Right lobe of liver (tissue), 6 donors: ENCODE measurements around the gene DAPK1. TPM values are rescaled to one million over a fixed set of nuclear protein-coding genes. Genes with fewer than 3 reads are reported as not detected.
"Not testable (repeated sequence)": the region's sequence is repeated elsewhere in the genome, so short reads cannot be mapped to it uniquely, and the experiment has no call there.

Experiments used
- ATAC-seq, 4 donors: fragments of 200-7000 bp; cut with Tn5 transposase; one replicate each; pipeline ENCODE4 v1.9.1; 2020; ENCODE audit warnings: mild to moderate bottlenecking in 4 of 4, moderate library complexity in 4 of 4
- DNase-seq, 3 donors: peaks; one replicate each; pipeline ENCODE4 v3.0.0-alpha.2; 2020
- H3K27ac ChIP-seq, 3 donors: fragments of 200-600 bp; one replicate each; pipeline ENCODE4 v1.8.0; 2022
- H3K27me3 ChIP-seq, 2 donors: fragments of 200-600 bp; one replicate each; pipeline ENCODE4 v1.8.0; 2022
- H3K36me3 ChIP-seq, 4 donors: fragments of 200-600 bp; sonication (generic) in 1 of 4; one replicate each; pipeline versions ENCODE4 v1.5.1 to v1.8.0; 2017 to 2022; ENCODE audit warnings: control low read depth in 1 of 4
- H3K4me1 ChIP-seq, 4 donors: fragments of 200-600 bp; sonication (generic) in 1 of 4; one replicate each; pipeline versions ENCODE4 v1.5.1 to v1.8.0; 2017 to 2022; ENCODE audit warnings: control low read depth in 1 of 4
- H3K4me3 ChIP-seq, 3 donors: fragments of 200-600 bp; one replicate each; pipeline ENCODE4 v1.8.0; 2022
- H3K9me3 ChIP-seq, 4 donors: fragments of 200-600 bp; sonication (generic) in 1 of 4; one replicate each; pipeline versions ENCODE4 v1.5.1 to v1.8.0; 2017 to 2022; ENCODE audit warnings: control low read depth in 1 of 4
- POLR2A ChIP-seq: fragments of 450-650 bp; IDR thresholded peaks from one replicate; pipeline ENCODE4 v1.6.1; 2017; ENCODE audit warnings: antibody characterized with exemption, mild to moderate bottlenecking
- WGBS: methylation state at CpG from one replicate; pipeline ENCODE4 v1.1.6; 2018; ENCODE audit warnings: low coverage, low lambda C conversion rate; ENCODE audit not compliant: insufficient coverage; ENCODE audit errors: missing lambda C conversion rate; 5-methylcytosine and 5-hydroxymethylcytosine counted together
- intact Hi-C, 2 donors: fragments of 100-400 bp; cut with DNase I; formaldehyde crosslinking; loops; one replicate each; pipeline versions ENCODE4 v1.11.2 to v1.14.1; 2022
- total RNA-seq, 6 experiments: library from RNA; depleted of rRNA in 2 of 6; stranded (reverse); fragments of >200 nt in 2 of 6; fragmentation: NEBNext Ultra II Directional in 3 of 6; extraction: Animal tissue kit (Norgen Biotek cat#: 25700) in 3 of 6; gene quantifications; one replicate each; pipeline versions ENCODE4 v1.1.0 to v1.2.4, GENCODE V29; 2016 to 2023
- TF ChIP-seq, protein P1 (sequence below), 4 donors: fragments of 200-600 bp in 3 of 4; fragments of 450-650 bp in 1 of 4; IDR thresholded peaks; one replicate each; pipeline versions ENCODE4 v1.5.1 to v1.8.0; 2016 to 2022; ENCODE audit warnings: antibody characterized with exemption in 4 of 4, mild to moderate bottlenecking in 2 of 4
- donor health status: DM: no; HTN: yes; CAD: no.
- donor health status: DM: no; HTN: no; CAD: no.
- donor health status: DM: no; HTN: no; CAD: no.
- donor health status: DM: no; HTN: yes; CAD: no.
- donor health status: DM: no; HTN: yes; CAD: no.

DAPK1 gene
- total RNA-seq, 6 experiments from 2014 or later, result 17.4 to 55.0 (median 33.9) TPM

DNA sequence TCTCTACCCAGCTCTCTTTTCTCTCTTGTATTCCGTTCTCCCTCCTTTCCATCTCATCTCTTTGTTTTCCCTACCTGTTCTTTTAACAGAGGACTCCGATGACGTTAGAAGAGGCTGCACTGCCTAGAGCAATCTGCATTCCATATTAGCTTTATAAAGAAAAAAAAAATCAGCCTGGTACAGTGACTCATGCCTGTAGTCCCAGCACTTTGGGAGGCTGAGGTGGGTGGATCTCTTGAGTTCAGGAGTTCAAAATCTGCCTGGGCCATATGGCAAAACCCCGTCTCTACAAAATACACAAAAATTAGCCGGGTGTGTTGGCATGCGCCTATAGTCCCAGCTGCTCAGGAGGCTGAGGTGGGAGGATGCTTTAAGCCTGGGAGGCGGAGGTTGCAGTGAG, 49.0 kb downstream of the DAPK1 start:
- intact Hi-C loops, result no loop called here
- DNase-seq, result no peak

GRCh38 chr9:87547671-87548081, 50.0 kb downstream of the DAPK1 start:
- Histone ChIP-seq H3K9me3 (no peaks in the 10 kb centered on the region), H3K36me3 (no peaks in the 10 kb centered on the region), H3K4me1 (peaks cover 0 to 8% (median 0%) of the 10 kb centered on the region in 4 donors), H3K27me3 (no peaks in the 10 kb centered on the region), H3K27ac (no peak overlapping the region), H3K4me3 (no peak overlapping the region)
- DNase-seq (no peak), ATAC-seq (peak; percentile 31 to 83 (median 36))
- intact Hi-C loops, result no loop called here
- TF ChIP-seq, protein P1, sequence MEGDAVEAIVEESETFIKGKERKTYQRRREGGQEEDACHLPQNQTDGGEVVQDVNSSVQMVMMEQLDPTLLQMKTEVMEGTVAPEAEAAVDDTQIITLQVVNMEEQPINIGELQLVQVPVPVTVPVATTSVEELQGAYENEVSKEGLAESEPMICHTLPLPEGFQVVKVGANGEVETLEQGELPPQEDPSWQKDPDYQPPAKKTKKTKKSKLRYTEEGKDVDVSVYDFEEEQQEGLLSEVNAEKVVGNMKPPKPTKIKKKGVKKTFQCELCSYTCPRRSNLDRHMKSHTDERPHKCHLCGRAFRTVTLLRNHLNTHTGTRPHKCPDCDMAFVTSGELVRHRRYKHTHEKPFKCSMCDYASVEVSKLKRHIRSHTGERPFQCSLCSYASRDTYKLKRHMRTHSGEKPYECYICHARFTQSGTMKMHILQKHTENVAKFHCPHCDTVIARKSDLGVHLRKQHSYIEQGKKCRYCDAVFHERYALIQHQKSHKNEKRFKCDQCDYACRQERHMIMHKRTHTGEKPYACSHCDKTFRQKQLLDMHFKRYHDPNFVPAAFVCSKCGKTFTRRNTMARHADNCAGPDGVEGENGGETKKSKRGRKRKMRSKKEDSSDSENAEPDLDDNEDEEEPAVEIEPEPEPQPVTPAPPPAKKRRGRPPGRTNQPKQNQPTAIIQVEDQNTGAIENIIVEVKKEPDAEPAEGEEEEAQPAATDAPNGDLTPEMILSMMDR (IDR thresholded peaks at IDR 0.05), result no peak
- WGBS, result 45% methylated on average over 2 of the region's 6 CpGs

More for the DNA sequence above, 49.0 kb downstream of the DAPK1 start:
- H3K4me3 ChIP-seq, result no peak overlapping the region
- H3K36me3 ChIP-seq, result no peaks in the 10 kb centered on the region
- H3K27me3 ChIP-seq, result no peaks in the 10 kb centered on the region
- peak in 1 of 4 donors; percentile 33 for ATAC-seq
- H3K27ac ChIP-seq, result no peak overlapping the region
- H3K4me1 ChIP-seq, result peaks cover 0 to 8% (median 0%) of the 10 kb centered on the region in 4 donors
- TF ChIP-seq, protein P1 (IDR thresholded peaks at IDR 0.05), result no peak
- no peak for TF ChIP-seq POLR2A
- H3K9me3 ChIP-seq, result no peaks in the 10 kb centered on the region
- 70% methylated on average over 7 of the region's 7 CpGs for WGBS

- H3K4me3 ChIP-seq, result no peak overlapping the region
- H3K4me1 ChIP-seq, result peaks cover 0 to 8% (median 0%) of the 10 kb centered on the region in 4 donors
- WGBS, result 73% methylated on average over 2 of the region's 3 CpGs
- intact Hi-C loops, result no loop called here
- no peaks in the 10 kb centered on the region for H3K36me3 ChIP-seq
- H3K27ac ChIP-seq, result no peak overlapping the region
- TF ChIP-seq, protein P1 (IDR thresholded peaks at IDR 0.05), result no peak
- TF ChIP-seq POLR2A, result no peak
- DNase-seq, result no peak
- no peaks in the 10 kb centered on the region for H3K27me3 ChIP-seq
- H3K9me3 ChIP-seq, result no peaks in the 10 kb centered on the region
- no peak for ATAC-seq
These were observed 50.5 kb downstream of the DAPK1 start for GRCh38 chr9:87548159-87548558.

DNA sequence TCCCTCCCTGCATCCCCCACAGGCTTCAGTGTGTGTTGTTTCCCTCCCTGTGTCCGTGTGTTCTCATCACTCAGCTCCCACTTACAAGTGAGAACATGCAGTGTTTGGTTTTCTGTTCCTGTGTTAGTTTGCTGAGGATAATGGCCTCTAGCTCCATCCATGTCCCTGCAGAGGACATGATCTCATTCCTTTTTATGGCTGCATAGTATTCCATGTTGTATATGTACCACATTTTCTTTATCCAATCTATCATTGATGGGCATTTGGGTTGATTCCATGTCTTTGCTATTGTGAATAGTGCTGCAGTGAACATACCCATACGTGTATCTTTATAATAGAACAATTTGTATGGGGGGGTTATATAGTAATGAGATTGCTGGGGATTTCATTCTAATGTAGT, 51.4 kb downstream of the DAPK1 start:
- 90% methylated on average over 2 of the region's 2 CpGs for WGBS
- H3K27me3 ChIP-seq, ATAC-seq, H3K4me3 ChIP-seq, H3K36me3 ChIP-seq, H3K9me3 ChIP-seq, DNase-seq, H3K27ac ChIP-seq, intact Hi-C loops, H3K4me1 ChIP-seq: not testable (repeated sequence)

- WGBS, result 73% methylated on average over 7 of the region's 7 CpGs
- Histone ChIP-seq H3K4me1 (peaks cover 0 to 8% (median 0%) of the 10 kb centered on the region in 4 donors), H3K27ac (no peak overlapping the region), H3K9me3 (no peaks in the 10 kb centered on the region), H3K36me3 (no peaks in the 10 kb centered on the region), H3K27me3 (no peaks in the 10 kb centered on the region), H3K4me3 (no peak overlapping the region)
- TF ChIP-seq POLR2A, result no peak
- TF ChIP-seq, protein P1 (IDR thresholded peaks at IDR 0.05), result no peak
- intact Hi-C loops, result no loop called here
- ATAC-seq (no peak), DNase-seq (no peak)
These were observed 52.1 kb downstream of the DAPK1 start for GRCh38 chr9:87549791-87550190.
